ENCODE measurements around the gene SORCS2.

Gene SORCS2

GRCh38 chr4:7281691-7282665 lies 89.6 kb downstream of the SORCS2 start:
- H3K27ac ChIP-seq = no peak overlapping the region
- TF ChIP-seq CTCF (conservative IDR thresholded peaks at IDR 0.05) = no peak

- no peak overlapping the region for H3K27ac ChIP-seq
- TF ChIP-seq CTCF (conservative IDR thresholded peaks at IDR 0.05) = no peak
Measured at GRCh38 chr4:7282786-7283440, 90.6 kb downstream of the SORCS2 start.

- no peak for TF ChIP-seq CTCF (conservative IDR thresholded peaks at IDR 0.05)
- H3K27ac ChIP-seq = no peak overlapping the region
Measured at GRCh38 chr4:7285244-7286094, 93.1 kb downstream of the SORCS2 start.

- H3K27ac ChIP-seq = no peak overlapping the region
- no peak for TF ChIP-seq CTCF (conservative IDR thresholded peaks at IDR 0.05)
Measured at GRCh38 chr4:7286170-7286569, 93.8 kb downstream of the SORCS2 start.

- no peak for TF ChIP-seq CTCF (conservative IDR thresholded peaks at IDR 0.05)
- H3K27ac ChIP-seq = no peak overlapping the region
Measured at GRCh38 chr4:7286798-7287197, 94.5 kb downstream of the SORCS2 start.

GRCh38 chr4:7287274-7287917 lies 95.1 kb downstream of the SORCS2 start:
- no peak for TF ChIP-seq CTCF (conservative IDR thresholded peaks at IDR 0.05)
- no peak overlapping the region for H3K27ac ChIP-seq
